Activated CD8-positive, alpha-beta T cell treated with anti-CD3 and anti-CD28 coated beads for 36 hours (primary cell): Measurements from ENCODE around the gene THSD7B. TPM values are rescaled to one million over a fixed set of nuclear protein-coding genes. Genes with fewer than 3 reads are reported as not detected.
"Not testable (repeated sequence)": the region's sequence is repeated elsewhere in the genome, so short reads cannot be mapped to it uniquely, and the experiment has no call there.

Experiments used
- ATAC-seq: fragments of 200-7000 bp; cut with Tn5 transposase; one replicate; pipeline ENCODE4 v1.10.0; 2021; ENCODE audit warnings: mild to moderate bottlenecking, moderate library complexity
- CTCF ChIA-PET: fragments of 350-600 bp; sonication (Branson Sonifier 250); formaldehyde crosslinking; loops from one replicate; lab custom pipeline; 2021; ENCODE audit warnings: antibody characterized with exemption; lab: Charles Lee
- POLR2A ChIA-PET: fragments of 350-600 bp; sonication (Branson Sonifier 250); formaldehyde crosslinking; loops from one replicate; lab custom pipeline; 2021; ENCODE audit warnings: antibody characterized with exemption; lab: Charles Lee
- DNase-seq: peaks from one replicate; pipeline ENCODE4 v3.0.0-alpha.2; 2020
- H3K27ac Mint-ChIP-seq: one replicate; pipeline ENCODE4 v1.8.0; 2021; ENCODE audit warnings: mild to moderate bottlenecking, mixed read lengths
- H3K27me3 Mint-ChIP-seq: one replicate; pipeline ENCODE4 v1.8.0; 2021; ENCODE audit warnings: mixed read lengths
- H3K36me3 Mint-ChIP-seq: one replicate; pipeline ENCODE4 v1.8.0; 2021; ENCODE audit warnings: low read depth, mixed read lengths
- H3K4me1 Mint-ChIP-seq: one replicate; pipeline ENCODE4 v1.8.0; 2021; ENCODE audit warnings: low read depth, mixed read lengths
- H3K4me3 Mint-ChIP-seq: one replicate; pipeline ENCODE4 v1.8.0; 2021; ENCODE audit warnings: mild to moderate bottlenecking, moderate library complexity, mixed read lengths
- H3K9me3 Mint-ChIP-seq: one replicate; pipeline ENCODE4 v1.8.0; 2021; ENCODE audit warnings: mixed read lengths
- CTCF ChIP-seq: fragments of 200-600 bp; IDR thresholded peaks from one replicate; pipeline ENCODE4 v1.8.0; 2022; ENCODE audit warnings: antibody characterized with exemption, mild to moderate bottlenecking
- intact Hi-C: fragments of 100-400 bp; cut with micrococcal nuclease; formaldehyde crosslinking; loops from one replicate; pipeline ENCODE4 v1.10.0; 2022
- total RNA-seq, 2 experiments: library from RNA; stranded (reverse); gene quantifications; one replicate each; pipeline ENCODE4 v1.2.3, GENCODE V29; 2021

THSD7B gene
- total RNA-seq, 2 experiments from 2014 or later: not detected

- ChIA-PET CTCF (interaction anchor here (0.8 to 1.8 kb wide), 4 partner anchors 10 to 461 kb away, joined by 3 to 9 read pairs (median 4); no protein-coding TSS in a partner anchor), POLR2A (no interaction called here)
- TF ChIP-seq CTCF: no peak
- Mint-ChIP-seq H3K4me3 (no peak overlapping the region), H3K4me1 (no peaks in the 10 kb centered on the region), H3K27ac (no peak overlapping the region), H3K36me3 (no peaks in the 10 kb centered on the region), H3K9me3 (no peaks in the 10 kb centered on the region), H3K27me3 (peaks cover 5% of the 10 kb centered on the region)
- no peak for DNase-seq
- intact Hi-C loops: loop anchor here (10.0 kb wide), 1 partner anchor 313 kb away; no protein-coding TSS in a partner anchor
- no peak for ATAC-seq
Observed at GRCh38 chr2:136738044-136738443, 27.3 kb upstream of the THSD7B start.

- no peak for DNase-seq
- peaks cover 9% of the 10 kb centered on the region for H3K27me3 Mint-ChIP-seq
- H3K9me3 Mint-ChIP-seq: no peaks in the 10 kb centered on the region
- H3K4me1 Mint-ChIP-seq: no peaks in the 10 kb centered on the region
- H3K4me3 Mint-ChIP-seq: no peak overlapping the region
- POLR2A ChIA-PET: no interaction called here
- intact Hi-C loops: no loop called here
- no peak overlapping the region for H3K27ac Mint-ChIP-seq
- no peaks in the 10 kb centered on the region for H3K36me3 Mint-ChIP-seq
- TF ChIP-seq CTCF: no peak
- CTCF ChIA-PET: no interaction called here
- ATAC-seq: no peak
Observed at GRCh38 chr2:136741471-136741870, 23.9 kb upstream of the THSD7B start.

- Mint-ChIP-seq H3K4me1 (no peaks in the 10 kb centered on the region), H3K27ac (no peak overlapping the region), H3K36me3 (no peaks in the 10 kb centered on the region), H3K4me3 (no peak overlapping the region), H3K9me3 (no peaks in the 10 kb centered on the region), H3K27me3 (peaks cover under 1% of the 10 kb centered on the region)
- intact Hi-C loops: no loop called here
- DNase-seq (no peak), ATAC-seq (no peak)
- CTCF ChIA-PET: no interaction called here
- POLR2A ChIA-PET: no interaction called here
- no peak for TF ChIP-seq CTCF
Observed at GRCh38 chr2:136750065-136750464, 15.3 kb upstream of the THSD7B start.

GRCh38 chr2:136751406-136751805 is 13.9 kb upstream of the THSD7B start:
- Mint-ChIP-seq H3K27ac (no peak overlapping the region), H3K36me3 (no peaks in the 10 kb centered on the region), H3K27me3 (peaks cover 3% of the 10 kb centered on the region), H3K4me3 (no peak overlapping the region), H3K9me3 (no peaks in the 10 kb centered on the region), H3K4me1 (no peaks in the 10 kb centered on the region)
- no peak for DNase-seq
- intact Hi-C loops: no loop called here
- TF ChIP-seq CTCF: no peak
- no peak for ATAC-seq
- CTCF ChIA-PET: no interaction called here
- POLR2A ChIA-PET: no interaction called here

- H3K4me3 Mint-ChIP-seq, DNase-seq, ATAC-seq, H3K36me3 Mint-ChIP-seq, POLR2A ChIA-PET, H3K27ac Mint-ChIP-seq, H3K4me1 Mint-ChIP-seq, CTCF ChIA-PET, intact Hi-C loops, H3K9me3 Mint-ChIP-seq: not testable (repeated sequence)
- H3K27me3 Mint-ChIP-seq: peaks cover 22% of the 10 kb centered on the region
Observed at GRCh38 chr2:136758504-136758903, 6.8 kb upstream of the THSD7B start.
